SK-N-SH (cell line): ENCODE measurements around the gene OSBPL2. TPM values are rescaled to one million over a fixed set of nuclear protein-coding genes. Genes with fewer than 3 reads are reported as not detected.

ENCODE experiments used
- CTCF ChIA-PET: fragments of 300-600, 350-600 bp; formaldehyde crosslinking; extraction: SDS; loops from one replicate; lab custom pipeline; 2021; lab: Yijun Ruan, JAX
- POLR2A ChIA-PET: fragments of 350-600 bp; sonication (Branson Sonifier 250); formaldehyde crosslinking; extraction: SDS; loops from one replicate; lab custom pipeline; 2020; ENCODE audit warnings: antibody characterized with exemption, inconsistent platforms; lab: Yijun Ruan, JAX
- DNase-seq: peaks from one replicate; pipeline ENCODE4 v3.0.0; 2012
- H2AFZ ChIP-seq: fragments of 200-600 bp; sonication (generic); 2 replicates; pipeline ENCODE4 v1.8.1; 2016; ENCODE audit warnings: antibody characterized with exemption, mild to moderate bottlenecking, low read depth
- H3F3A ChIP-seq: fragments of 200-600 bp; sonication (generic); replicated peaks from 2 replicates; pipeline ENCODE3; 2016; ENCODE audit warnings: antibody characterized with exemption, mild to moderate bottlenecking; ENCODE audit not compliant: insufficient read depth
- H3K27ac ChIP-seq, 2 experiments: fragments of 200-500 bp in 1 of 2; fragments of 200-600 bp in 1 of 2; sonication (Bioruptor generic) in 1 of 2; sonication (generic), shearing (Covaris generic) in 1 of 2; 2 replicates each; pipeline versions ENCODE4 v1.5.1 to v1.6.1; 2014 to 2016; ENCODE audit warnings: low read depth in 2 of 2, inconsistent platforms in 1 of 2, low read length in 1 of 2, mild to moderate bottlenecking in 1 of 2, mixed read lengths in 1 of 2
- H3K27me3 ChIP-seq: fragments of 200-600 bp; sonication (generic), shearing (Covaris generic); 2 replicates; pipeline ENCODE4 v1.6.1; 2016; ENCODE audit warnings: mixed run types; ENCODE audit not compliant: insufficient read depth
- H3K36me3 ChIP-seq, 2 experiments: fragments of 200-500 bp in 1 of 2; fragments of 200-600 bp in 1 of 2; sonication (Bioruptor generic) in 1 of 2; sonication (generic) in 1 of 2; replicated peaks in 1 of 2; 2 replicates each; pipeline versions ENCODE3 to v1.5.1; 2014 to 2016; ENCODE audit warnings: low read length in 1 of 2, mild to moderate bottlenecking in 1 of 2; ENCODE audit not compliant: insufficient read depth in 2 of 2, control insufficient read depth in 1 of 2
- H3K4me1 ChIP-seq, 2 experiments: fragments of 200-500 bp in 1 of 2; fragments of 200-600 bp in 1 of 2; sonication (Bioruptor generic) in 1 of 2; sonication (generic), shearing (Covaris generic) in 1 of 2; 2 replicates each; pipeline versions ENCODE4 v1.5.1 to v1.6.1; 2014 to 2016; ENCODE audit warnings: low read depth in 1 of 2, low read length in 1 of 2, mixed run types in 1 of 2; ENCODE audit not compliant: insufficient read depth in 2 of 2, control insufficient read depth in 1 of 2
- H3K4me2 ChIP-seq: fragments of 200-600 bp; sonication (generic), shearing (Covaris generic); 2 replicates; pipeline ENCODE4 v1.6.1; 2017; ENCODE audit warnings: mixed run types
- H3K4me3 ChIP-seq, 2 experiments: fragments of 200-500 bp in 1 of 2; fragments of 200-600 bp in 1 of 2; sonication (Bioruptor generic) in 1 of 2; sonication (generic), shearing (Covaris generic) in 1 of 2; 2 replicates each; pipeline versions ENCODE4 v1.5.1 to v1.8.1; 2014 to 2016; ENCODE audit warnings: low read depth in 2 of 2, inconsistent platforms in 1 of 2, low read length in 1 of 2, mild to moderate bottlenecking in 1 of 2, mixed read lengths in 1 of 2, moderate library complexity in 1 of 2
- H3K79me2 ChIP-seq: fragments of 200-600 bp; sonication (generic); 2 replicates; pipeline ENCODE4 v1.8.1; 2017; ENCODE audit warnings: mild to moderate bottlenecking; ENCODE audit not compliant: insufficient read depth
- H3K9ac ChIP-seq: fragments of 200-600 bp; sonication (generic); 2 replicates; pipeline ENCODE4 v1.6.1; 2017; ENCODE audit warnings: mixed run types
- H3K9me2 ChIP-seq: fragments of 200-600 bp; sonication (generic); 2 replicates; pipeline ENCODE4 v1.6.1; 2017; ENCODE audit warnings: mixed run types
- H3K9me3 ChIP-seq: fragments of 200-600 bp; sonication (generic); 2 replicates; pipeline ENCODE4 v1.6.1; 2017; ENCODE audit warnings: mixed run types, mild to moderate bottlenecking, moderate library complexity
- H4K20me1 ChIP-seq: fragments of 200-600 bp; sonication (generic); 2 replicates; pipeline ENCODE4 v1.6.1; 2017; ENCODE audit warnings: mild to moderate bottlenecking, mixed run types; ENCODE audit not compliant: insufficient read depth
- EP300 ChIP-seq, 2 experiments: IDR thresholded peaks; 2 replicates each; pipeline versions ENCODE4 v1.4.0 to v1.6.1; 2012; ENCODE audit warnings: borderline replicate concordance in 1 of 2, low read depth in 1 of 2, low read length in 1 of 2
- FOSL2 ChIP-seq: IDR thresholded peaks from 2 replicates; pipeline ENCODE4 v1.4.0; 2012; ENCODE audit warnings: low read depth, mild to moderate bottlenecking, moderate library complexity, borderline replicate concordance
- JUND ChIP-seq: IDR thresholded peaks from 2 replicates; pipeline ENCODE4 v1.4.0; 2012
- MEF2A ChIP-seq: IDR thresholded peaks from 2 replicates; pipeline ENCODE4 v1.4.0; 2012; ENCODE audit warnings: low read depth, borderline replicate concordance
- MXI1 ChIP-seq: IDR thresholded peaks from 2 replicates; pipeline ENCODE4 v1.6.1; 2012; ENCODE audit warnings: mild to moderate bottlenecking, low read depth, low read length, improper control_type of control experiment
- NFIC ChIP-seq: IDR thresholded peaks from 2 replicates; pipeline ENCODE4 v1.4.0; 2012; ENCODE audit warnings: borderline replicate concordance
- POLR2AphosphoS5 ChIP-seq: IDR thresholded peaks from 2 replicates; pipeline ENCODE4 v1.6.1; 2012; ENCODE audit warnings: low read depth, low read length
- RCOR1 ChIP-seq: fragments of 150-350 bp; IDR thresholded peaks from 2 replicates; pipeline ENCODE4 v1.6.1; 2017; ENCODE audit warnings: antibody characterized with exemption, low read length
- RFX5 ChIP-seq: IDR thresholded peaks from 2 replicates; pipeline ENCODE4 v1.6.1; 2012; ENCODE audit warnings: mild to moderate bottlenecking, improper control_type of control experiment, low read length
- SIN3A ChIP-seq: IDR thresholded peaks from 2 replicates; pipeline ENCODE4 v1.6.1; 2012; ENCODE audit warnings: low read depth, mild to moderate bottlenecking, low read length, moderate library complexity, borderline replicate concordance
- SMC3 ChIP-seq: IDR thresholded peaks from 2 replicates; pipeline ENCODE4 v1.6.1; 2012; ENCODE audit warnings: low read depth, low read length, improper control_type of control experiment
- YY1 ChIP-seq: IDR thresholded peaks from 2 replicates; pipeline ENCODE4 v1.4.0; 2012; ENCODE audit warnings: low read depth, mild to moderate bottlenecking
- WGBS: methylation state at CpG from one replicate; pipeline ENCODE4 v1.1.6; 2017; ENCODE audit warnings: low lambda C conversion rate; 5-methylcytosine and 5-hydroxymethylcytosine counted together
- polyA plus RNA-seq, 3 experiments: library from polyadenylated mRNA; depleted of rRNA; stranded (reverse); fragments of >200 nt; gene quantifications; 2 replicates each; pipeline ENCODE4 v1.2.3, GENCODE V29; 2012
- TF ChIP-seq, protein P1 (sequence below): fragments of 150-350 bp; IDR thresholded peaks from 2 replicates; pipeline ENCODE4 v1.6.1; 2017; ENCODE audit warnings: antibody characterized with exemption, low read length, low read depth, borderline replicate concordance
- TF ChIP-seq, protein P2 (sequence below): IDR thresholded peaks from 2 replicates; pipeline ENCODE4 v1.6.1; 2012; ENCODE audit warnings: mild to moderate bottlenecking, low read depth, low read length, moderate library complexity
- TF ChIP-seq, protein P3 (sequence below): IDR thresholded peaks from 2 replicates; pipeline ENCODE4 v1.4.0; 2012; ENCODE audit warnings: low read depth, borderline replicate concordance

Gene OSBPL2
- polyA plus RNA-seq, 1 of the 3 experiments (the other 2 are of a cell fraction), result 17.7 TPM

DNA sequence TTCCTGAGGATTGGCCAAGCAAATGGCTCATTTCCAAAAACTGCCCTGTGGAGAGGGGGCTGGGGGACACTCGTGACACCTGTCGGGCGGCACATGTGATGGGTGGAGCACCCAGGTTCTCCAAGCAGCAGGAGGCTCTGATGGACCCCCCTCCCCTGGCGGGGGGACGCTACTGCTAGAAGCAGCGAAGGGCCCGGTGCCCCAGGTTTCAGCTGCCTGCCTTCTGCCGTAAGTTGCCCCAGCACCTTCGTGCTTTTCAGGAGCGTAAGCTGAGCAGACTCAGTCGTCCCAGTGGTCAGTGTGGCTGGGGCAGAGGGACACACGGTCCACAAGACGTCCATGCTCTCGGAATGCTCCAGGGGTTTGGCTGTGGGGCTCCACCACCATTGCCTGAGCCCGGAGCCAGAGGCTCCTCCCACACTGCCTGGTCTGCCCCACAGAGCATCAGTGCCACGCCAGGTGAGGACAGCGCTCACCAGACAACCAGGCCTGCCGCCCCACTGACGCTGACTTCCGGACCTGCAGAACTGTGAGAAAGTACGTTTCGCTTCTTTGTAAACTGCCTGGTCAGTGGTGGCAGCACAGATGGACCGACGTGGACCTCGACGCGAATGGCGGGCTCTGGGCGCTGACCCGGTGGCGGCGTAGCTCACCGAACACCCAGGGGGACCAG lies 60.4 kb downstream of the OSBPL2 start:
- ChIA-PET CTCF (interaction anchor here (1.0 to 3.2 kb wide), 2 partner anchors 70 to 84 kb away, joined by 3 to 25 read pairs; no protein-coding TSS in a partner anchor), POLR2A (no interaction called here)

DNA sequence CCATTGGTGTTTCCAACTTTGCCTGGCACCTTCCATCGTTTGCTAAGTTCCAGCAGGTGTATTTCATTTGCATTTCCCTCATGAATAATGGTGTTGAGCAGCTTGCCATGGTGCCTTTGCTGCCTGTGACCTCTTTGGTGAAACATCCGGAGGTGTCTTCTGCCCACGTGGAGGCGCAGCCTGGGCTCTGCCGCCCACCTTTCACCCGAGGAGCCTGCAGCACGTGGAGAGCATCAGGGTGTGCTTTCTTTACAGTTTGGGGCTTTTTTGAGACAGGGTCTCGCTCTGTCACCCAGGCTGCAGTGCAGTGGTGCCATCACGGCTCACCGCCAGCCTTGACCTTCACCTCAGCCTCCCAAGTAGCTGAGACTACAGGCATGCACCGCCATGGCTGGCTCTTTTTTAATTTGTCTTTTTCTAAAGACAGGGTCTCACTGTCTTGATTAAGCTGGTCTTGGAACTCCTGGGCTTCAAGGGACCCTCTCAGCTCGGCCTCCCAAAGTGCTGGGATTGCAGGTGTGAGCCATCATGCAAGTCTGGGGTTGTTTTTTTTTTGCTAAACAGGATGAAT lies 61.4 kb downstream of the OSBPL2 start:
- Histone ChIP-seq H3K4me3 (no peak overlapping the region), H3K9ac (no peak overlapping the region), H3K27ac (no peak overlapping the region), H3K27me3 (no peaks in the 10 kb centered on the region), H3F3A (peaks cover 12% of the 10 kb centered on the region), H3K9me3 (no peaks in the 10 kb centered on the region), H4K20me1 (peaks cover 15% of the 10 kb centered on the region), H3K9me2 (no peaks in the 10 kb centered on the region), H2AFZ (no peak overlapping the region), H3K4me1 (peaks cover 5 to 13% of the 10 kb centered on the region in 2 experiments; a peak in 2 of 4 replicates), H3K4me2 (no peak overlapping the region), H3K36me3 (peaks cover 10 to 29% of the 10 kb centered on the region in 2 experiments), H3K79me2 (peaks cover 20% of the 10 kb centered on the region)
- ChIA-PET POLR2A (interaction anchor here (0.5 to 1.0 kb wide), 2 partner anchors 79 to 87 kb away, joined by 3 read pairs; partner anchors contain the start of gene RPS21), CTCF (interaction anchor here (1.6 to 3.2 kb wide), 3 partner anchors 65 to 83 kb away, joined by 6 to 25 read pairs (median 15); no protein-coding TSS in a partner anchor)
- 86% methylated on average over 10 of the region's 12 CpGs for WGBS
- DNase-seq, result no peak
- TF ChIP-seq, protein P1, sequence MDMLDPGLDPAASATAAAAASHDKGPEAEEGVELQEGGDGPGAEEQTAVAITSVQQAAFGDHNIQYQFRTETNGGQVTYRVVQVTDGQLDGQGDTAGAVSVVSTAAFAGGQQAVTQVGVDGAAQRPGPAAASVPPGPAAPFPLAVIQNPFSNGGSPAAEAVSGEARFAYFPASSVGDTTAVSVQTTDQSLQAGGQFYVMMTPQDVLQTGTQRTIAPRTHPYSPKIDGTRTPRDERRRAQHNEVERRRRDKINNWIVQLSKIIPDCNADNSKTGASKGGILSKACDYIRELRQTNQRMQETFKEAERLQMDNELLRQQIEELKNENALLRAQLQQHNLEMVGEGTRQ, result no peak
- no peak for TF ChIP-seq SIN3A
- no peak for TF ChIP-seq FOSL2
- TF ChIP-seq YY1, result no peak
- no peak for TF ChIP-seq MXI1
- TF ChIP-seq NFIC, result no peak
- no peak for TF ChIP-seq POLR2AphosphoS5
- TF ChIP-seq, protein P2, sequence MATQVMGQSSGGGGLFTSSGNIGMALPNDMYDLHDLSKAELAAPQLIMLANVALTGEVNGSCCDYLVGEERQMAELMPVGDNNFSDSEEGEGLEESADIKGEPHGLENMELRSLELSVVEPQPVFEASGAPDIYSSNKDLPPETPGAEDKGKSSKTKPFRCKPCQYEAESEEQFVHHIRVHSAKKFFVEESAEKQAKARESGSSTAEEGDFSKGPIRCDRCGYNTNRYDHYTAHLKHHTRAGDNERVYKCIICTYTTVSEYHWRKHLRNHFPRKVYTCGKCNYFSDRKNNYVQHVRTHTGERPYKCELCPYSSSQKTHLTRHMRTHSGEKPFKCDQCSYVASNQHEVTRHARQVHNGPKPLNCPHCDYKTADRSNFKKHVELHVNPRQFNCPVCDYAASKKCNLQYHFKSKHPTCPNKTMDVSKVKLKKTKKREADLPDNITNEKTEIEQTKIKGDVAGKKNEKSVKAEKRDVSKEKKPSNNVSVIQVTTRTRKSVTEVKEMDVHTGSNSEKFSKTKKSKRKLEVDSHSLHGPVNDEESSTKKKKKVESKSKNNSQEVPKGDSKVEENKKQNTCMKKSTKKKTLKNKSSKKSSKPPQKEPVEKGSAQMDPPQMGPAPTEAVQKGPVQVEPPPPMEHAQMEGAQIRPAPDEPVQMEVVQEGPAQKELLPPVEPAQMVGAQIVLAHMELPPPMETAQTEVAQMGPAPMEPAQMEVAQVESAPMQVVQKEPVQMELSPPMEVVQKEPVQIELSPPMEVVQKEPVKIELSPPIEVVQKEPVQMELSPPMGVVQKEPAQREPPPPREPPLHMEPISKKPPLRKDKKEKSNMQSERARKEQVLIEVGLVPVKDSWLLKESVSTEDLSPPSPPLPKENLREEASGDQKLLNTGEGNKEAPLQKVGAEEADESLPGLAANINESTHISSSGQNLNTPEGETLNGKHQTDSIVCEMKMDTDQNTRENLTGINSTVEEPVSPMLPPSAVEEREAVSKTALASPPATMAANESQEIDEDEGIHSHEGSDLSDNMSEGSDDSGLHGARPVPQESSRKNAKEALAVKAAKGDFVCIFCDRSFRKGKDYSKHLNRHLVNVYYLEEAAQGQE, result no peak
- no peak for TF ChIP-seq JUND
- TF ChIP-seq, protein P3, sequence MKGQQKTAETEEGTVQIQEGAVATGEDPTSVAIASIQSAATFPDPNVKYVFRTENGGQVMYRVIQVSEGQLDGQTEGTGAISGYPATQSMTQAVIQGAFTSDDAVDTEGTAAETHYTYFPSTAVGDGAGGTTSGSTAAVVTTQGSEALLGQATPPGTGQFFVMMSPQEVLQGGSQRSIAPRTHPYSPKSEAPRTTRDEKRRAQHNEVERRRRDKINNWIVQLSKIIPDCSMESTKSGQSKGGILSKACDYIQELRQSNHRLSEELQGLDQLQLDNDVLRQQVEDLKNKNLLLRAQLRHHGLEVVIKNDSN, result no peak
- no peak for TF ChIP-seq RFX5

More for the DNA sequence above, 60.4 kb downstream of the OSBPL2 start:
- Histone ChIP-seq H3K4me1 (peaks cover 0 to 2% of the 10 kb centered on the region in 2 experiments; a peak in 1 of 4 replicates), H3K9me2 (no peaks in the 10 kb centered on the region), H4K20me1 (peaks cover 5% of the 10 kb centered on the region), H3K9me3 (no peaks in the 10 kb centered on the region), H3K4me2 (no peak overlapping the region), H3F3A (peaks cover 12% of the 10 kb centered on the region), H3K27ac (no peak overlapping the region), H3K9ac (no peak overlapping the region), H2AFZ (no peak overlapping the region), H3K79me2 (peaks cover 10% of the 10 kb centered on the region), H3K27me3 (no peaks in the 10 kb centered on the region), H3K36me3 (peaks cover 6 to 31% of the 10 kb centered on the region in 2 experiments), H3K4me3 (no peak overlapping the region)
- TF ChIP-seq SMC3 (no peak), RCOR1 (no peak), EP300 (IDR thresholded peaks at IDR 0.05; ENCODE audit: borderline replicate concordance in 1 of 2, low read depth in 1 of 2, low read length in 1 of 2) (no peak), MEF2A (no peak)
- TF ChIP-seq, protein P2, result no peak
- WGBS, result 98% methylated on average over 21 of the region's 33 CpGs
- DNase-seq, result no peak
